Measurements from ENCODE around the gene MCEE. TPM values are rescaled to one million over a fixed set of nuclear protein-coding genes. Genes with fewer than 3 reads are reported as not detected.
"Not testable (repeated sequence)": the region's sequence is repeated elsewhere in the genome, so short reads cannot be mapped to it uniquely, and the experiment has no call there.

The MCEE gene
- total RNA-seq, 1 experiment from 2014 or later: 10.9 TPM

GRCh38 chr2:71100195-71100964, 29.6 kb downstream of the MCEE start:
- Histone ChIP-seq H3K27ac (ENCODE audit: low read length) (no peak overlapping the region), H3K4me3 (ENCODE audit: low read length) (no peak overlapping the region), H3K9me3 (ENCODE audit: low read length) (no peaks in the 10 kb centered on the region), H3K79me2 (ENCODE audit: low read length) (no peaks in the 10 kb centered on the region), H3K27me3 (ENCODE audit: low read length) (no peaks in the 10 kb centered on the region), H4K20me1 (ENCODE audit: low read length) (no peaks in the 10 kb centered on the region), H3K36me3 (ENCODE audit: low read depth, low read length) (no peaks in the 10 kb centered on the region), H3K4me1 (ENCODE audit: insufficient read depth, low read length) (peaks cover 7% of the 10 kb centered on the region; the same call in 1 of the 2 replicates), H3K4me2 (ENCODE audit: low read length) (no peak overlapping the region), H3F3A (ENCODE audit: low read length, unreplicated experiment) (no peaks in the 10 kb centered on the region), H2AFZ (ENCODE audit: low read length) (peak overlapping the region; percentile 72), H3K9me2 (replicated peaks; ENCODE audit: low read length) (no peaks in the 10 kb centered on the region), H3K9ac (ENCODE audit: low read length) (no peak overlapping the region)
- TF ChIP-seq CTCF (conservative IDR thresholded peaks at IDR 0.05; ENCODE audit: low read depth, low read length): peak; percentile 83
- TF ChIP-seq EZH2 (IDR thresholded peaks at IDR 0.05; ENCODE audit: low read length, unreplicated experiment): no peak
- TF ChIP-seq EZH2phosphoT487 (IDR thresholded peaks at IDR 0.05; ENCODE audit: borderline replicate concordance, low read length): no peak
- DNase-seq: peak; percentile 74
- CTCF ChIA-PET: interaction anchor here (0.6 to 1.9 kb wide), 5 partner anchors 29 to 91 kb away, joined by 3 to 8 read pairs (median 4); partner anchors contain the start of gene MPHOSPH10
- POLR2A ChIA-PET (ENCODE audit: unreplicated experiment): no interaction called here
- ATAC-seq: peak; percentile 79
- BruUV-seq (replicated peaks): no TSS peak
- intact Hi-C loops (cut with micrococcal nuclease): loop anchor here (1.0 kb wide), 1 partner anchor 28 kb away; no protein-coding TSS in a partner anchor

GRCh38 chr2:71092491-71093260, 37.4 kb downstream of the MCEE start:
- POLR2A ChIA-PET (ENCODE audit: unreplicated experiment); H3K27ac ChIP-seq (ENCODE audit: low read length); H3K9ac ChIP-seq (ENCODE audit: low read length); H4K20me1 ChIP-seq (ENCODE audit: low read length); DNase-seq; CTCF ChIA-PET; H3K4me2 ChIP-seq (ENCODE audit: low read length); H3K9me3 ChIP-seq (ENCODE audit: low read length); H3K36me3 ChIP-seq (ENCODE audit: low read depth, low read length); BruUV-seq (replicated peaks); H3K27me3 ChIP-seq (ENCODE audit: low read length); H3F3A ChIP-seq (ENCODE audit: low read length, unreplicated experiment); H2AFZ ChIP-seq (ENCODE audit: low read length); H3K9me2 ChIP-seq (replicated peaks; ENCODE audit: low read length); H3K79me2 ChIP-seq (ENCODE audit: low read length); H3K4me1 ChIP-seq (ENCODE audit: insufficient read depth, low read length); H3K4me3 ChIP-seq (ENCODE audit: low read length); ATAC-seq; intact Hi-C loops (cut with micrococcal nuclease): not testable (repeated sequence)

- H2AFZ ChIP-seq (ENCODE audit: low read length); H3F3A ChIP-seq (ENCODE audit: low read length, unreplicated experiment); POLR2A ChIA-PET (ENCODE audit: unreplicated experiment); H3K36me3 ChIP-seq (ENCODE audit: low read depth, low read length); intact Hi-C loops (cut with micrococcal nuclease); ATAC-seq; H3K4me3 ChIP-seq (ENCODE audit: low read length); H3K9me3 ChIP-seq (ENCODE audit: low read length); H3K9ac ChIP-seq (ENCODE audit: low read length); H3K4me2 ChIP-seq (ENCODE audit: low read length); DNase-seq; H3K27ac ChIP-seq (ENCODE audit: low read length); H3K79me2 ChIP-seq (ENCODE audit: low read length); H3K4me1 ChIP-seq (ENCODE audit: insufficient read depth, low read length); H3K9me2 ChIP-seq (replicated peaks; ENCODE audit: low read length); H3K27me3 ChIP-seq (ENCODE audit: low read length); BruUV-seq (replicated peaks); CTCF ChIA-PET; H4K20me1 ChIP-seq (ENCODE audit: low read length): not testable (repeated sequence)
Measured at GRCh38 chr2:71091808-71092207, 38.2 kb downstream of the MCEE start.

- DNase-seq; CTCF ChIA-PET; BruUV-seq (replicated peaks); H4K20me1 ChIP-seq (ENCODE audit: low read length); H3K4me3 ChIP-seq (ENCODE audit: low read length); H3K4me1 ChIP-seq (ENCODE audit: insufficient read depth, low read length); H3K9ac ChIP-seq (ENCODE audit: low read length); H3K36me3 ChIP-seq (ENCODE audit: low read depth, low read length); H3F3A ChIP-seq (ENCODE audit: low read length, unreplicated experiment); H3K9me3 ChIP-seq (ENCODE audit: low read length); POLR2A ChIA-PET (ENCODE audit: unreplicated experiment); H3K27ac ChIP-seq (ENCODE audit: low read length); H3K79me2 ChIP-seq (ENCODE audit: low read length); H3K27me3 ChIP-seq (ENCODE audit: low read length); H3K4me2 ChIP-seq (ENCODE audit: low read length); intact Hi-C loops (cut with micrococcal nuclease); H3K9me2 ChIP-seq (replicated peaks; ENCODE audit: low read length); H2AFZ ChIP-seq (ENCODE audit: low read length); ATAC-seq: not testable (repeated sequence)
Measured at GRCh38 chr2:71089475-71089874, 40.6 kb downstream of the MCEE start.

GRCh38 chr2:71085325-71086003, 44.6 kb downstream of the MCEE start:
- BruUV-seq (replicated peaks); H3K9me3 ChIP-seq (ENCODE audit: low read length); intact Hi-C loops (cut with micrococcal nuclease); ATAC-seq; H3F3A ChIP-seq (ENCODE audit: low read length, unreplicated experiment); H3K79me2 ChIP-seq (ENCODE audit: low read length); H3K4me3 ChIP-seq (ENCODE audit: low read length); H3K4me2 ChIP-seq (ENCODE audit: low read length); H3K9ac ChIP-seq (ENCODE audit: low read length); H3K9me2 ChIP-seq (replicated peaks; ENCODE audit: low read length); H2AFZ ChIP-seq (ENCODE audit: low read length); H3K27me3 ChIP-seq (ENCODE audit: low read length); CTCF ChIA-PET; H3K27ac ChIP-seq (ENCODE audit: low read length); H4K20me1 ChIP-seq (ENCODE audit: low read length); DNase-seq; H3K4me1 ChIP-seq (ENCODE audit: insufficient read depth, low read length); H3K36me3 ChIP-seq (ENCODE audit: low read depth, low read length): not testable (repeated sequence)
- POLR2A ChIA-PET (ENCODE audit: unreplicated experiment): interaction anchor here (0.6 kb wide), 1 partner anchor 843 kb away, joined by 3 read pairs; no protein-coding TSS in a partner anchor
